Activated CD8-positive, alpha-beta memory T cell treated with anti-CD3 and anti-CD28 coated beads for 4 hours (primary cell): ENCODE measurements around the gene PPFIBP1.
"Not testable (repeated sequence)": the region's sequence is repeated elsewhere in the genome, so short reads cannot be mapped to it uniquely, and the experiment has no call there.

ENCODE experiments used
- DNase-seq, 2 donors: peaks; one replicate each; pipeline ENCODE4 v3.0.0-alpha.2; 2020; ENCODE audit warnings: low read depth in 2 of 2

Gene PPFIBP1

DNA sequence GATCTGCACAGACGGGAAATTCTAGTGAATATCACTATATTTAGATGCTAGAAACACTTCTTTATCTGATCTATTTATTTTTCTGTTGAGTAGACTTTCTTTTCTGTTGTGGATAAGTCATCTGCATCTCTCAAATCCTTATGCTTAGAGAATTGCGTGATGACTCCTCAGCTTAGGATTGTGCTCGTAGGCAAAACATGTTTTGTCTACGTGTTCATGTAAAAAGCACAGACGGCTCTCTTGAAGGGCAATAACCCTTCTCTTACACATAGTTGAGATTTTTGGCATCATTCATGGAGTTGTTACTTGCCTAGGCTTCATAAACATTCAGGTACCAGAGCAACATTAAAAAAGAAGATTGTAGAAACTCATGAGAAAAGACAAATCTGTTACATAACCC, 18.6 kb downstream of the PPFIBP1 start:
- DNase-seq: no peak

DNA sequence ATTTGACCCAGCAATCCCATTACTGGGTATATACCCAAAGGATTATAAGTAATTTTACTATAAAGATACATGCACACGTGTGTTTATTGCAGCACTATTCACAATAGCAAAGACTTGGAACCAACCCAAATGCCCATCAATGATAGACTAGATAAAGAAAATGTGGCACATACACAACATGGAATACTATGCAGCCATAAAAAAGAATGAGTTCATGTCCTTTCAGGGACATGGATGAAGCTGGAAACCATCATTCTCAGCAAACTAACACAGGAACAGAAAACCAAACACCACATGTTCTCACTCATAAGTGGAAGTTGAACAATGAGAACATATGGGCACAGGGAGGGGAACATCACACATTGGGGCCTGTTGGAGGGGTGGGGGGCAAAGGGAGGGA, 20.9 kb downstream of the PPFIBP1 start:
- not testable (repeated sequence) for DNase-seq

DNA sequence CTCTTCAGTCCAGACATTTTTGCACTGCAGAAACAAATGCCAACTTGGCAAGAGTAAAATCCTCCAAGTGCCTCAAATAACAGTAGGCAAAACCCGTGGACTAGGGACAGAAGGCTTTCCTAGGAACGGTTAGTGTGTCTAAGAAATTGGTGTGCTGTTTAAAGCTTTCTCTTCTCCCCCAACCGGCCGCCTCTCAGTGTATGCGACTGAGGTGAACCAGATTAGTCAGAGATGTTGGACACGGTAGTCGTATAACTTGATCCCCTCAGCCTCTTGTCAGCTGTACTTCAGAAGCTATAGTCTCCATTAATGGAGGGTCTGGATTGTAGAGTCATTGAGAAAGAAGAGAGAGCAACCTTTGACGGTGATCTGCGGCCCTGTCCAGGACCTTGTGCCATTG, 21.7 kb downstream of the PPFIBP1 start:
- no peak for DNase-seq

DNA sequence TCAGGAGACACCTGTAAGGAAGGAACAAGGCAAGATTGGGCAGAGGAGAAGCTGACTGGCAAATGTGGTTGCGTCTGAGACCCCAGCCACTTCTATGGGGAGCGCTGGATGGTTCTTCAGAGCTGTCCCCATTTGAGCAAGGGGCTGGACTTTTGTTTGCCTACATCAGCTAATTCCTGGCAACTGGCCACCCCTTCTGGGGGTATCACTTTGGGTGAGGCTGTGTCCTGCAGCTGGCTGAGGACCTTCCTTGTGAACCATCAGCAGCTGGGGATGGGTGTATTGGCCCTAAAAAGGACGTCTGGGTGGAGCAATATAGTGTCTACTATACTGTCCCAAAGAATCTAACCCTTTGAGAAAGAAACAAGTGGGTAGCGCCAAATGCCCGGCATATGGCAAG, 23.6 kb downstream of the PPFIBP1 start:
- DNase-seq: no peak

DNA sequence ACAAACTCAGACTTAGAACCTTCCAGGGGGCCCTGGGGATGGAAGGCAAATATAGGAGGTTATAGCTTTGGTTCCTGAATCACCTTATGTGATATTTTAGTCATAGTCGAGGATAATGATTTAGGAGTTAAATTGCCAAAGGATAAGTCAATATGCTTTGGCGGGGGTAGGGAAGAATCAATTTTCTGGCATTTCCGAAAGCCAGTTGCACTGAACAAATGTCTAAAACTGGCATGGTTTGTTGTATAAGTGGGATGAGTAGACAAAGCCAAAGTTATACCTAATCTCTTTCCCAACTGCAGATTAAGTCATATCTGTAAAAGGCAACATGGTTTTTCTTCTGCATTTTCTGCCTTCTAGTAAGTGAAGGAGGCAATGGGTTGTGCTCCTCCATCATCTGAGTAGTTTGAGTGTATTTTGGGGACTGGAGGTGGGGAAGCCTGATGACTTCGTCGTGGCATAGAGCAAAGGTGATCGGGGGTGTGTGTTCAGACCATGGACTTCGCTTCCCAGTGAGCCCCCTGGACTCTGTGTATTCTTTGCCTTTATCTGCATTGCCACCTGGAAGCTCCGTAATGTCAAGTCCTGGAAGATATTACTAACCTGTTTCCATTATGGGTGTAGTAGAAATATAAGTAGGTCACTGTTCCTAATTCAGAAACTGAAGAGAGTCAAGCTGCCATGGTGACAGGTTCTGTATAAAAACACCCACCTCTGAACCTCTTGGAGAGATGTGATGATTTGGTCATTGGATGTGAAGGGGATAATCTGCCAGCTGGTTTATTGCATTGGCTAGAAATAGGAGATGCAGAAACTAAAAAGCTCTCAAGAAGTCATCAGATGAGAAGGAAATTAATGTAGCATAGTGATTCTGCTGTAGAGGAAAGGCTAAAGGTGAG, 24.5 kb downstream of the PPFIBP1 start:
- no peak for DNase-seq

DNA sequence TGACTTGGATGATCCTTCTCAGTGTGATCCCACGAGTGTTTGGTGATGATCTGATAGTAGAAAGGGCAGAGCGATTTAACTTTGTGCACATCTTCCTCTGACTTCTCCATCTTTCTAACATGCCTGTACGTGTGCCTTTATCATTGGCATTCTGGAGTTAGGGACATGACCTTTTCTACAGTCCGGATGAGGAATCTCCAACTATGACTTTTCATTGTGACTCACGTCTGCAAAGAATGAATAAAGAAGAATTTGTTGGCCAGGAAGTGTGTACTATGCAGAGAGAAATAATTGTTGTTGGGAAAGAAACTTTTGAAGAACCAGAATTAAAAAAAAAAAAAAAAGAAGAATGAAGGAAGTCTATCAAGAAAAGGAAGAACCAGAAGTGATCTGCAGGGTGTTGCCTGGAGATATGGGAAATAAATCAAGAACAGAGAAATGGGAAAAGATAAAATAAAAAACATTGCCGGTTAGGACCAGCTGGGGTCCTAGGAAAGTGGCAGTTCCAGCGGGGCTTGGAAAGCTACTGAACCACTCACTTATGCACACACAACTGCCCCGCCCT, 25.3 kb downstream of the PPFIBP1 start:
- no peak for DNase-seq

DNA sequence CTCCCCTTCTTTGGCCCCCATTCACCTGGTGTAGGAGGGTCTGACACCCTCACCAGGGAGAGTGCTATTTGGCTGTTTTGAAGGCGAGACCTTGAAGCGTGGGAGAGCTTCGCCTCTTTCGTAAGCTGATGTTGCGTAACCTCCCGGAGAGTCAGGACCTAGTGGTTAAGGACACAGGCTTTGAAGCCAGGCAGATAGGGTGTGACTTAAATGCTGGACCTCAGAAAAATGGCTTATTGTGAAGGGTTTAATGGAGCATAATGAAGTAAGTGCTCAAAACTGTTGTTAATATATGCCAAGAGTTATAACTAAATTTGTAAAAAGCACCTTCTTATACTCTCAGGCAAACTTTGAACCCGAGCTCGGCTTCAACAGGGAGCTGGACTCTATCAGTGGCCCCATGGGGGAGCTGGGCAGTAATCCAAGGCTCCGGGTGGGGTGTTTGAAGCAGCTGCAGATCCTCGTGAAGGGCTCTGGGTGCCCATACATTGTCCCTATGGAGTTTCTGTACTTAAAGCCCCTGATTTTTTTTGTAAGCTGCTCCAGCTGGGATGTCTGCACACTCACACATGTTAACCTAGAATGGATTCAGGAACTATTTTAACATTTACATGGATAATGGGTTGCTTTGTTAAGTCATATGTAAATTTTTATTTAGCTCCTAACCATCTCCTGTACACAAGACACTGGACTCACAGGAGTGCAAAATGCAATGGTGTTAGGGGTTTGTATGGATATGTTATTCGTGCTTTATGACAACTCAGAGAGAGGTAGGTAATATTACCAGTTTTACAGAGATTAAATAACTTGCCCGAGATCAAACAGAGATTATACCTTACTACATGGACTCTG, 26.0 kb downstream of the PPFIBP1 start:
- no peak for DNase-seq

DNA sequence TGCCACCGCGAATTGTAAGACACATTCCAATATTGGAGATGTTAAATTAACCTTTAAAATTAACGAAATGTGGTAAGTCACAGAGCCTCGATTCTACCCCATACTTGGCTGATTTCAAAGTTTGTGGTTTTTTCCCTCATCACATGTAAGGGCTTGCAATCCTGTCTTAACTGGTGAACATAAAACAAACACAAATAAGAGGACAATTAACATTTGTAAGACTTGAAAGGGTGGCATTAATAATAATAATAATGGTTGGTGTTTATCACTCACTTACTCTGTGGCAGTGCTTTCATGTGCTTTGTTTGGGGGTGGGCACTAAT, 26.6 kb downstream of the PPFIBP1 start:
- DNase-seq: no peak

DNA sequence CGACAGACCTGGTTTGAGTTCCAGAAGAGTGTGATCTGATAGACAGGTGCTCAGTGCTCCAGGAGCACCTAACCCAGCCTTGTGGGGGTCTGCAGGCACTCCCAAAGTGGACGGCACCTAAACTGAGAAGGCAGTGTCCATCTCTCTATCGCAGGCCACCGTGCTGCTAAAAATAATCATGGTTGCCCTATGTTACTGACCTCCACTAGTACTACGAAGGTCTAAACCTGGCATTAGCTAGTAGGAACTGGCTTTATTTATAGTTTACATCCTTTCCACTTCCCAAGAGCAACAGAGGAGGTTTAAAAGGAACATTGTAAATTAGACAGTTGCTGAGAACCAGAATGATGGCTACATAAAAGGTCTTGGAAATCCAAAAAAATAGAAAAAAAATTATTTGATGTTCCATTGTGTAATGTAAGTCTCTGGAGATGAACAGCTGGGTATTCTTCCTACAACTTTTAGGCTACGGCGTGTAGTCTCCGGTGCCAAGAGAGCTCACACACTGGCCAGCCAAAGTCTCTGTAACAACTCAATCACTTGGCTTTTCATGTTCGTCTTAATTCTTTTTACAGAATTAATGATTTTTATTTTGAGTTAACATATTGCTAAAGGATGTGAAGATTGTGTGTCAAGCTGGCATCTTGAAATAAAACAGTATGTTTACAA, 27.3 kb downstream of the PPFIBP1 start:
- no peak for DNase-seq

DNA sequence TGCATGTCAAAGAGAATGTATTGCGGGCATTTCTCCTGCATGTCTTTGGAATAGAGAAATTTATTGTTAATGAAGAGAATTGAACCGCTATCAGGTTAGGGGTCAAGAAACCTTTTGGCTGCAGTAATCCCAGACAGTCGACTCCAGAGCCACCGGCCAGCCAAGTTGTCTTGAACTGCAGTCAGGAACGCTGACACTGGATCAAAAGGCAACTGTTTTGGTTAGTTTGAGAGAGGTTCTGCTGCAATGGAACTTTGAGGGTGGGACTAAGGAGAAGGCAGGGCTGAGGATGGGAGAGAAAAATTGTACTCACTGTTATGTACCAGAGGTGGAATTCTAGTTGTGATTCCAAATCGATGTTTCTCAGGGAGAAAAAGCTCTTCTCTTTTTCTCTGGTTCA, 28.2 kb downstream of the PPFIBP1 start:
- DNase-seq: no peak

DNA sequence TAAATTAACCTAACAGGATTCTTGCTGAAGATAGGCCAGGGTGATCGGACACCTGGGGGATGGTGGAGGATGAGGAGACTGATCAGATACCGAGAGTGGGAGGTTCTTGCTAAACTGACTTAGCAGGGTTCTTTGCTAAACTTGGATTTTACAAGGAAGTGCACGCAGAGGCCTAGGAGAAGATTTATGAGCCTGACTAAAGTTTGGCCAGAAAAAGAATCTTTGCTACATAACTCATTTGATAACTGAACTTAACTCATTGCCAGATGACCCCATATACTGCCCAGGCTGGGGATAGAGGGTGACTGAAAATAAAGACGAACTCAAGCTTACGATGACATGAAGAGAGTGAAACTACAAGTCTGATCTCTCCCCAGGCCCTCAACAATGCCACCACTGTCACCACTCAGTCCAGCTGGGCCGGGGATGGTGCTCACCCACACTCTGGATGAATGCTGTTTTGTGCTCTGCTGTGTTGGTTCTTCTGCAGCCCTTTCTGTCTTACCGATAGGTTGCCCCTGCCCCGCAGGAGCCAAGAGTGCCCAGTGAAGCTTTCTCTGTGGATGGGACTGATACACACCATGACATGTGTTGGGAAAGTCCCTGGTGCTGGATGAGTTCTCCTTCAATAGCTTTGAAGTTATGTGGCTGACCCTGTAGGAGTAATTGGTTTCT, 29.0 kb downstream of the PPFIBP1 start:
- no peak for DNase-seq

DNA sequence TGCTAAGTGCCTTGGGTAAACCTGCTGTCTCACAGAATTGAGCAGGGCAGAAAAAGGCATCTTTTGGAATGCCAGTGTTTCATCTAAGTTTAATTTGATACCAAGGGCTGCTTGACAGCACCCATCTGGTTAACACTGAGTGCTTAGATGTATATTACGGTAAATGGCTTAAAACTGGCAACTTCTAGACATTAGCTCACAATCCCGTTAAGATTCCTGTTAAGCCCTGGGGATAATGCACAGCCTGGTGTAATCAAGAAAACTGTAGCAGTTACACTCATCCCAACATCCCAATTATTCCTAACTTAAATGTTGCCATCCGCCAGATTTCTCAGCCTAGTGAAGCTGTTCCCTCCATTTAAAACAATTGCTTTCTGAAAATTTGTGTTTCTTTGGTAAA, 29.9 kb downstream of the PPFIBP1 start:
- no peak for DNase-seq

DNA sequence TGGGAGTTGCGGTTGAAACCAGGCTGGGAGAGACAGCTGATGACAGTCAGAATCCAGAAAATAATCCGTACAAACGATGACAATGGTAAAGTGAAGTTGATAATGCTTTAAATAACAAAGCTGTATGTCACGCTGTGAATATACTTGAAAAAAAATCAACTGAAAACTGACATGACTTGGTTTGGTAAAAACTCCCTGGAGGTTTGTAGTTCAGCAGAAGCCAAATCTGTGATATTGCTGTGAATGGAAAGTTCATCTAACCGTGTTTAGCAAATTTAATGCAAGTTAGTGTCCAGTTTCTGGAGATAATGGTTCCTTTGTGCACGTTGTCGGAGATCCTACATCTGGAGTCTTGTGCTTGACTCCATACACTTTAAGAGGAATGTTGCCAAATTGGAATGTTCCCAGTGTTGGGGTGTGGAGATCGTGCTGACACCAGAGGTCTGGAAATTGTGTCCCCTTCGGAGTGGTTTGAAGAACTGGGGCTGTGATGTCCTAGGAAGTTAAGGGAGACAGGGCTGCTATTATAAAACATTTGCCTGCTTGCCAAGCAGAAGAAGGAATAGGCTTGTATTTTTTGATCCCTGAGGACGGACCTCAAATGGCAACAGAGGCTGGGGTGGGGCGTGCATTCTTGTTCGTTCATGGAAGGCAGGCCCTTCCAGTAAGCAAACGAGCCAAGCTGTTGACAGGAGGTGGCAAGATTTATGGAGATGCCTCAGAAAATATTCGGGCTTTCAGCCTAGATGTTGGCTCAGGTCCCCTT, 30.6 kb downstream of the PPFIBP1 start:
- DNase-seq: no peak

DNA sequence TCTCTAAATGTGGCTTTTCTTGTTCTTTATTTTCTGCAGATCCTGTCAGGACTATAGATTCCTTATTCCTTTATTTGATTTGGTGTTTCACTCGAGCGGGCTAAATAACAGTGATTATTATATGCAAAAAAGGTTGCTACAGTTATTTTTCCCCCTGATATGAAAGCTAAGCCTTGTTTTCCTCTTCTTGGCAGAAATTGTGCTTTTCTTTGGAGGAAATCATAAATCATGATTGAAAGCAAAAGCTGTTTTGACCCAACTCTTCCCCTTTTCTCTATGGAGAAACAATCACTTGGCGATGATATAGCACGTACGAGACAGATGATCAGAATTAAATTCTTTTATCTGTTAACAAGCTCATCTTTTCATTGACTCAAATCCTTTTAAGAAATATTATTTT, 31.4 kb downstream of the PPFIBP1 start:
- DNase-seq: no peak

DNA sequence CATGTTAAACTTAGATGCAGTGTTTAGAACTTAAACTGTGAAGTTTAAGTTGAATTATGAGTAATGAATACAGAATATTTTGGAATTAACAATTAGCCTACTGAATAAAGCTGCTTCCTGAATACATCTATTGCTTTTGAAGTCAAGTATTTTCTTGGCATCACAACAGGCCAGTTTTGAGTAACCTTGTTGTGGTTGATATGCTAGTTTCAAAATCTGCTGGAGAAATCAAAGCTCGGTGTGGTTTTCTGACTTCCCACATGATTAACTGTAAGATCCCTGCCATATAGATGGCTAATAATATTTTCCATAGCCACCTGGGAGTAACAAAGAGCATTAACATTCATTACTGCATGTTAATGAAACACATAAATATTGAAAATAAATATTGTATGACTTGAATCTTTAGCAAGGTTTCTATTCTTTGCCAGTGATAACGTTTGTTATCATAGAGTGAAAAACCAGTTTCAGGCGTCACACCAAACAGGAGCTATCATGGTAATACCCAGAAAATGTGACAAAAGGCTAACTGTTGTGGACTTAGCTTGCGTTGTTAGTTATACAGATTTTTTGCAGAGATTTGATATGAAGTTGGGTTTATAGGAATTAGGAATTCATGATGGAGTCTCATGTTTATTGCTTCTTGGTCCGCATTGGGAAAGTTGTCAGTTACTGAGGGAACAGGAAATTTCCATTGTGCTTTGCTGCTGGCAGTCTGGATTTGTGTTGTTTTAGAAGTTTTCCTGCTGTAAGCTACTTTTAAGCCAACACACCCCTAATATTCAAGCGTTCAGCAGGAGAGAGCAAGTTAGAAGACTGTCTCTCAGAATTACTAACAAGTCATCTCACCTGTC, 32.1 kb downstream of the PPFIBP1 start:
- no peak for DNase-seq

DNA sequence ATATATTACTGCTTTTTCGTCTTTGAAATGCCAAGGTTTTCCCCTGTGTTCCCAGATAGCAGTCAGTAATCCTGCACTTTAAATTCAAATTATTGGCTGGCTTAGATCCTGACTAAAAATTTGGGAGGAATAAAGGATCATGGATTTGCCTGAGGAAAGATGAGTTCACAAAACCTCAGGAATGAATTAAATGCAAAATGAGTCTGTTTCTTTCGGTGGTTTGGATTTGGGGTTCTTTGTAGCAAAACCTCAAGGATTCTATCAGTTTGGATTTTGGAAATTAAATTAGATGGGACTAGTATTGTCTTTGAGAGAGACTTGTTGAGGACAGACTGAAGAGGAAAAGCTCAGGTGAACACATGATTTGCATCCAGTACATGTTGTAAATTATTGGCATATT, 36.1 kb downstream of the PPFIBP1 start:
- DNase-seq: no peak

DNA sequence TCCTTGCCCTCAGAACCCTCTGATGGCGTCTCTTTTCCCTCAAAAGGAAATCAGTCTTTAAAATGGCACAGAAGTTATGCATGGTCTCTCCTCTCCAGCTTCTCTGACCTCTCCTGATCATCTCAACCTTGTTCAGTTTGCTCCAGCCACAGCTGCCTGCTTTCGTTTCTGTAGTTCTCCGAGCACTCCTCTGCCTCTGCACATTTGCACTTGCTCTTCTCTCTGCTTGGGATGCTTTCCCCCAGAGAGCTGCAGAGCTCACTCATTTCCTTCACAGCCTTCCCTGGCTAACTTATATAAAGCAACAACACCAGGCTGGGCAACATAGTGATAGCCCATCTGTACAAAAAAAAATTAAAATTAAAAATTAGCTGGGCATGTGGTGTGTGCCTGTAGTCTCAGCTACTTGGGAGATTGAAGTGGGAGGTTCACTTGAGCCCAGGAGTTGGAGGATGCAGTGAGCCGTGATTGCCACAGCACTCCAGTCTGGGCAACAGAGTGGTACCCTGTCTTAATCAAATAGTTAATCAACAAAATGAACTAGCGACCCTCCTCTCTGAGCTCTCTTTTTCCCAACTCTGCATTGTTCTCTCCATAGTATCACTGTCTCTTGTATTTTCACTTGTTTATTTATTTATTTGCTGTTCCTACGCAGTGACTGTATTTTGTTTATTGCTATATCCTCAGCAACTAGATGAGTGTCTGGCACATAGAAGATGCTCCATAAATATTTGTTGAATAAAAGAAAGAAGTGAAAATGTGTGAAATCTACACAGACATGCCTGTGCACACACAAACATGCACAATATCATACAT, 37.7 kb downstream of the PPFIBP1 start:
- no peak for DNase-seq

DNA sequence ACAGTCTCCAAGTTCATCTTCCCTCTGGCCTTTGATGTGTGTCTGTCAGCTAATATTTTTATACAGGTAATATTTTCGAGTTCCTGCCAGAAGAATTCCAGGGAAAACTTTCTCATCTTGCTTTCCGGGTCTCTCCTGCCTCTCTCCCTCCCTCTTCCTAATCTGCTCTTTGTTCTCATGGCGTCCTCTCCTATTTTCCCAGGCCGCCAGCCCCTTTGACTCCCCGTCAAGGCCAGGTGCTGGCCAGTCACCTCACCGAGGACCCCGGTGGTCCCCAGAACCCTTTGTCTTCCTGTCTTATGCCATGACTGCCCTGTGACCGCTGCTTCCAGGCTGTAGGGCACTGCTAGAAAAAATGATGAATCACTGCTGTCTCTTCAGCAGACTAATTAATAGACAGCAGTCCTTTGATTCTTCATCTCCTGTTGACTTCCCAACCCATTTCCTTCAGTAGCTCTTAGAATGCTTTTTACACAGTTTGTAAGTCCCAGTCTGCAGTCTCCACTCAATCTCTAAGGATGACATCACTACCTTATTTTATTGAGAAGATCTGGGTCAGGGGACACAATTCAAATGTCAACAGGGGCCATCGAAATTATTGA, 40.7 kb downstream of the PPFIBP1 start:
- DNase-seq: no peak

DNA sequence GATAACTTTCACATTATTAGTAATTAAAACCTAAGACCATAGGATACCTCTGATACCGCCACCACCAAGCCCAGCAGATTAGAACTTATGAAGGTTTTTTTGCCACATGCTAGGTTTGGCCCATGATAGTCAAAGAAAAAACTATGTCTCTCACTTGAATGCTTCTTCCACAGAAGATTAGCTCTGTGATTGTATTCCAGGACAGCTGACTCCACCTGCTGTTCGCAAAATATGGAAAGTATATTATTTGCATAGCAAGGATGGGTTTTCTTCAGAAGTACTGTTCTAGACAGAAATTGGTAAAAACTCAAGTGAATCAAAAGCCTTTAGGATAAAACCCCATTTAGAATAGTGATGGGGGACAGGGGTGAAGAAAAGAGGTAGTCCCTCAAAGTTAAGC, 42.2 kb downstream of the PPFIBP1 start:
- DNase-seq: no peak
